Measurements from ENCODE around the gene NPAS2. TPM values are rescaled to one million over a fixed set of nuclear protein-coding genes. Genes with fewer than 3 reads are reported as not detected.

Gene NPAS2
- total RNA-seq, 1 experiment from 2014 or later = 142 TPM

GRCh38 chr2:100861340-100861739 lies 41.4 kb downstream of the NPAS2 start:
- no peak overlapping the region for H3K4me3 Mint-ChIP-seq (ENCODE audit: low read depth, unreplicated experiment)
- peaks cover 20% of the 10 kb centered on the region for H3K36me3 Mint-ChIP-seq (ENCODE audit: insufficient read depth, unreplicated experiment)
- H3K4me1 Mint-ChIP-seq (ENCODE audit: low read depth, unreplicated experiment) = peaks cover 72% of the 10 kb centered on the region
- no peaks in the 10 kb centered on the region for H3K27me3 Mint-ChIP-seq (ENCODE audit: unreplicated experiment)
- TF ChIP-seq CTCF (IDR thresholded peaks at IDR 0.05; ENCODE audit: unreplicated experiment) = no peak
- no peak for DNase-seq
- CTCF ChIA-PET = interaction anchor here (0.5 to 0.6 kb wide), 2 partner anchors 20 to 81 kb away, joined by 3 read pairs; no protein-coding TSS in a partner anchor
- intact Hi-C loops (cut with micrococcal nuclease; ENCODE audit: unreplicated experiment) = no loop called here
- H3K27ac Mint-ChIP-seq (ENCODE audit: unreplicated experiment) = no peak overlapping the region
- H3K9me3 Mint-ChIP-seq (ENCODE audit: low read depth, unreplicated experiment) = no peaks in the 10 kb centered on the region
- no TSS peak for BruUV-seq (replicated peaks)

- Mint-ChIP-seq H3K27me3 (ENCODE audit: unreplicated experiment) (no peaks in the 10 kb centered on the region), H3K27ac (ENCODE audit: unreplicated experiment) (no peak overlapping the region), H3K4me1 (ENCODE audit: low read depth, unreplicated experiment) (peaks cover 72% of the 10 kb centered on the region), H3K9me3 (ENCODE audit: low read depth, unreplicated experiment) (no peaks in the 10 kb centered on the region), H3K36me3 (ENCODE audit: insufficient read depth, unreplicated experiment) (peaks cover 20% of the 10 kb centered on the region), H3K4me3 (ENCODE audit: low read depth, unreplicated experiment) (no peak overlapping the region)
- BruUV-seq (replicated peaks) = no TSS peak
- CTCF ChIA-PET = interaction anchor here (0.6 kb wide), 1 partner anchor 80 kb away, joined by 3 read pairs; no protein-coding TSS in a partner anchor
- no peak for DNase-seq
- intact Hi-C loops (cut with micrococcal nuclease; ENCODE audit: unreplicated experiment) = no loop called here
- TF ChIP-seq CTCF (IDR thresholded peaks at IDR 0.05; ENCODE audit: unreplicated experiment) = no peak
These were observed 42.1 kb downstream of the NPAS2 start for GRCh38 chr2:100862081-100862480.

- peaks cover 22% of the 10 kb centered on the region for H3K36me3 Mint-ChIP-seq (ENCODE audit: insufficient read depth, unreplicated experiment)
- no TSS peak for BruUV-seq (replicated peaks)
- intact Hi-C loops (cut with micrococcal nuclease; ENCODE audit: unreplicated experiment) = no loop called here
- CTCF ChIA-PET = no interaction called here
- no peak for DNase-seq
- H3K27me3 Mint-ChIP-seq (ENCODE audit: unreplicated experiment) = no peaks in the 10 kb centered on the region
- peaks cover 53% of the 10 kb centered on the region for H3K4me1 Mint-ChIP-seq (ENCODE audit: low read depth, unreplicated experiment)
- H3K9me3 Mint-ChIP-seq (ENCODE audit: low read depth, unreplicated experiment) = no peaks in the 10 kb centered on the region
- peak overlapping the region; percentile 8 for H3K4me3 Mint-ChIP-seq (ENCODE audit: low read depth, unreplicated experiment)
- TF ChIP-seq CTCF (IDR thresholded peaks at IDR 0.05; ENCODE audit: unreplicated experiment) = no peak
- H3K27ac Mint-ChIP-seq (ENCODE audit: unreplicated experiment) = peak overlapping the region; percentile 56
These were observed 46.0 kb downstream of the NPAS2 start for GRCh38 chr2:100865816-100866460.

- intact Hi-C loops (cut with micrococcal nuclease; ENCODE audit: unreplicated experiment) = no loop called here
- CTCF ChIA-PET = no interaction called here
- no peaks in the 10 kb centered on the region for H3K27me3 Mint-ChIP-seq (ENCODE audit: unreplicated experiment)
- DNase-seq = no peak
- no peak overlapping the region for H3K4me3 Mint-ChIP-seq (ENCODE audit: low read depth, unreplicated experiment)
- H3K27ac Mint-ChIP-seq (ENCODE audit: unreplicated experiment) = no peak overlapping the region
- H3K4me1 Mint-ChIP-seq (ENCODE audit: low read depth, unreplicated experiment) = peaks cover 54% of the 10 kb centered on the region
- H3K36me3 Mint-ChIP-seq (ENCODE audit: insufficient read depth, unreplicated experiment) = peaks cover 23% of the 10 kb centered on the region
- no TSS peak for BruUV-seq (replicated peaks)
- no peak for TF ChIP-seq CTCF (IDR thresholded peaks at IDR 0.05; ENCODE audit: unreplicated experiment)
- no peaks in the 10 kb centered on the region for H3K9me3 Mint-ChIP-seq (ENCODE audit: low read depth, unreplicated experiment)
These were observed 48.1 kb downstream of the NPAS2 start for GRCh38 chr2:100868083-100868482.
